NCI-H2107 treated with DMSO at 0.1 percent for 48 hours (cell line): ENCODE results near the gene NKX6-1.

Experiments
- DNase-seq: peaks from one replicate; lab custom pipeline; 2025; ENCODE audit not compliant: unreplicated experiment; lab: John Stamatoyannopoulos, UW

Gene NKX6-1

DNA sequence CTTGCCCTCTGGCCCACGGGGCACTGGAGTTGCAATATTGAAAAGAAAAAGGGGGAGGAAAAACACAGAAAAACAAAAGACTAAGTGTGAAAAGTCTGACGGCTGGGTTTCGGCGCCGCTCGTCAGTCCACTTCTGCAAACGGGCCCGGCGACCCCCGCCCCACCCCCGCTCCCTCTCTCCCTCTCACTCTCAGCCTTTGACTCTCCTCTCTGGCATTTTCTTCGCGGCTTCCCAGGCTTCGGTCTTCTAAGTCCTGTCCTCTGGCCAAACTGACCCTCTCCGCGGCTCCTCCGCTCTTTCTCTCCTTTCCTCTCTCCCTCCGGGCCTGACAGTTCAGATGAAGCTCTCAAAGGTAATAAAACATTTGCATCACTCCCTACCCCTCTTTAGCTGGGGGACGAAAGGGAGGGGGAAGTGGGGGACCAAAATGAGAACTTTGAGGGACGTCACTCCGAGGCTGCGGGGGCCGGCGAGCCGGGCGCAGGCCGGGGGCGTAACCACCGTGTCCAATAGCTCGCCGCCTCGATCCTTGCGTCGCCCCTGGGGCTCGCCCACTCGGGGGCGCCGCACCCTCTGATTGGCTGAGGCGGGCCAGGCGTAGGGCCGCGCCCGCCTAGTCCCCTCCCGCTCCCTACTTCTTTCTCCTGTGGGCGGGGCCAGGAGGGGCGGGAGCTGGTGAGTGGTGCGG is at the start of gene NKX6-1:
Gene NKX6-1 (minus strand): TSS at position 358 of the 689 bp plus-strand sequence. CDS start 1,064 bp downstream, outside the sequence.
- peak; percentile 47 for DNase-seq

DNA sequence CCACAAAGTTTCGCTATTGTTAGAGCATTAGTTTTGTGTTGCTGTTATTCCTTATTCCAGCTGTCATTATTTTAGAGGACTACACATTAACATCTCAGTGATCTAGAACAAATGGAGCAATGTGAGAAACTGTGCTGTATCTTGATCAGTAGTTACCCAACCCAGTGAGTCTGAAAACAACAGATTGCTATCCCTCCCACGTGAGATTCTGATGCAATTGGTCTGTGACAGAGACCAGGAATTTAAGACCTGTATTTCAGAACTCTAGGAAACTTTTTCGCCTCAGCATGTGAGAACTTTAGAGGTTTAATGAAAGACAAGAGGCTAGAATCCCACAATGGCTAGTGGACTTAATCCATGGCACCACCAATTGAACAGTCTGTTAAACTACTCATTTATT is 48.1 kb upstream of the NKX6-1 start:
- no peak for DNase-seq

DNA sequence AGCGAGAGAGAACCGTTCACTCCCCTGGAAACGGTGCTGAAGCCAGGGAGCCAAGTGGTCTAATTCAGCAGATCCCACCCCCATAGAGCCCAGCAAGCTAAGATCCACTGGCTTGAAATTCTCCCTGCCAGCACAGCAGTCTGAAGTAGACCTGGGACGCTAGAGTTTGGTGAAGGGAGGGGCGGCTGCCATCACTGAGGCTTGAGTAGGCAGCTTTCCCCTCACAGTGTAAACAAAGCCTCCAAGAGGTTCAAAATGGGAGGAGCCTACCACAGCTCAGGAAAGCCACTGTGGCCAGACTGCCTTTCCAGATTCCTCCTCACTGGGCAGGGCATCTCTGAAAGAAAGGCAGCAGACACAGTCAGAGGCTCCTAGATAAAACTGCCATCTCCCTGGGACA is 46.0 kb upstream of the NKX6-1 start:
- no peak for DNase-seq

GRCh38 chr4:84535901-84536300 is 36.8 kb upstream of the NKX6-1 start:
- no peak for DNase-seq

DNA sequence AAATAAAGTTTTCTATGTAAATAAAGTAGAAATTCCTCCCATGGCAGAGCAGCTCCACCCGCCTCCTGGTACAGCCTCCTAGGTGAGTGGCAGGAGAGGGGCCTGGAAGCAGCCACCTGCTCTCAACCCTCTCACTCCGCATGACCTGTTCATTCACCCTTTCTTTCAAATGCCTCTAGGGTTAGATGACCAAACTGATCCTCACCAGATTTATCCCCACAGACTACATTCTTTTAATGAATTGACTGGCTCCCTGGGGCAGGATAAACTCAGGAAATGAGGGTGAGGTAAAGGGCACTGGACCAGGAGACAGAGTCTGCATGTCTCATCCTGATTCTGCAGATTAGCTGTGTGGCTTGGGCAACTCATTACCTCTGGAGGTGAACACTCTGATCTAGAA is 32.6 kb upstream of the NKX6-1 start:
- no peak for DNase-seq

DNA sequence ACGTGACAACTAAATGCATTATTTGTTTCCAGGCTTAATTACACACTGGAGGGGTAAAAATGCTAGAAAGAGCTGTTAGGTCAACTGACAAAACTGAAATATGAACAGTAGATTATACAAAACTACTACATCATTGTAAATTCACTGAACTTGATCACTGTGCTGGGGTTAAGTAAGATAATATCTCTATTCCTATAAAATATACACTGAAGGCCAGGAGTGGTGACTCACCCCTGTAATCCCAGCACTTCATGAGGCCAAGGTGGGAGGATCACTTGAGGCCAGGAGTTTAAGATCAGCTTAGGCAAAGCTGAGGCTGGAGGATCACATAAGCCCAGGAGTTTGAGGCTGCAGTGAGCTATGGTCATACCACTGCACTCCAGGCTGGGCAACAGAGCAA is 31.8 kb upstream of the NKX6-1 start:
- DNase-seq = no peak

DNA sequence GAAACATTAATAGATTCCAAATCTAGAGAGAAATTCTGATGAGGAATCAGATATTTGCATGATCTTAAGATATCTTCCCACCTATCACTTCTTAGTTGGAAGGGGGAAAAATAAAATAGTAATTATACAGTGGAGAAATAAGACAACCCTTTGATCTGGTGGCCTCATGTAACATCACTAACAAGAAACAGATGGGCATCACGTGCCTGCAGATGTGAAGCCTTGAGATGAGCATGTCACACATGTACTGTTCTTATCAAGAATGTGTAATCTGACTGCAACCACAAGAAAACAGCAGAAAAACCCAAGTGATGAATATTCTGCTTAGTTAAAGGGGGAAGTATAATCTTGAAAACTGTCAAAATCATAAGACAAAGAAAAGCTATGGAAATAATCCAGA is 31.4 kb upstream of the NKX6-1 start:
- DNase-seq = no peak

- DNase-seq = peak; percentile 1
These were observed 30.2 kb upstream of the NKX6-1 start for GRCh38 chr4:84529169-84529751.

GRCh38 chr4:84527391-84527790 is 28.3 kb upstream of the NKX6-1 start:
- DNase-seq = no peak

DNA sequence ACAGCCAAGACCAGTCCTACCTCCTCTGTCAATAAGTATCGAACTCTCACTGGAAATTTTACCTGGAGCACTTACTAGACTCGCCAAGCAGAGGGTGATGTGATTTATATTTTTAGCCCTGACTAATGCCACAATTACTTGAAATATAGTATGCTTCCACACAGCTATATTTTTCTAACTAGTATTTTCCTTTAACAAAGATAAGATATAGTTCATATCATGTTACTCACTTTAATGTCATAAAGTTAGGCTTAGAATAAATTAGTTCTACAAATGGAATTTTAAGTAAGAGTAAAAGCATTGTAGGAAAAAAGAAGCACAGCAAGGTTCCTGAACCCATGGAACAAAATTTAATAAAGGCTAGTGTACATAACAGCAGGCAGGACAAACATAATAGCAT is 16.0 kb upstream of the NKX6-1 start:
- DNase-seq = no peak

DNA sequence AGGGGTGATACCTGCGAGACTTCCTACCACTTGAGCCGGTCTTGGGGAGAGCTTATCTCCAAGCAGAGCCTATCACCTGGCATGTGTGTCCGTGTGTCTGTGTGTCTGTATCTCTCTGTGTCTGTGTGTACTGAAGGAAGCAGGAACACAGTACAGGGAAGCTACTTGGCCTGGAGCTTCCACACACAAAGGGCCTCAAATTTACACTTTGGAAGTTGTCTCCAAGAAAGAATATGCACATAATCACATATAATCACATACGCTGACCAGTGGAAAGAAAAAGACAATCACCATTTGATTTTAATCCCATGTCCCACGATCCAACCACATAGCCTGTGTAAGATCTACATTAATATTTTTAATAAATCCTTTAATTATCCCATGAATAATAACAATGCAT is 13.2 kb upstream of the NKX6-1 start:
- no peak for DNase-seq

GRCh38 chr4:84511703-84512102 is 12.6 kb upstream of the NKX6-1 start:
- no peak for DNase-seq

DNA sequence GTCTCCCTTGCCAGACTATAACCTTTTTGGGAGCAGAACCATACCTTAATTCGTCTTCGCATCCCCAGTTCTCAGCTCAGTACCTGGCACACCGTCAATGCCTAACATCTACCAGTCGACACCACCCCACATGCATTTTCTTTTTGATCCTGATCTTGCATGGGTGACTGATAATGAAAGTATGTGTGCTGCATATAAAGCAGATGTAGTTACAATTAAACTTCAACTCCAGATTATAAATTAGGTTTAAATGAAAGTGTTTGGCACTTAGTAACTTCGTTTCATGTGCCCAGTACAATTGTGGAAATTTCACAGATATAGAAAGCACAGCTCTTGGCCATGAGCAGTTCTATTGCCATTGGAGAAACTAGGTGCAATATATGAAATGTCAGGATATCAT is 8.8 kb upstream of the NKX6-1 start:
- no peak for DNase-seq

- DNase-seq = no peak
These were observed 5.7 kb upstream of the NKX6-1 start for GRCh38 chr4:84504821-84505220.

GRCh38 chr4:84503495-84504437 is 4.7 kb upstream of the NKX6-1 start:
- DNase-seq = peak; percentile 44

DNA sequence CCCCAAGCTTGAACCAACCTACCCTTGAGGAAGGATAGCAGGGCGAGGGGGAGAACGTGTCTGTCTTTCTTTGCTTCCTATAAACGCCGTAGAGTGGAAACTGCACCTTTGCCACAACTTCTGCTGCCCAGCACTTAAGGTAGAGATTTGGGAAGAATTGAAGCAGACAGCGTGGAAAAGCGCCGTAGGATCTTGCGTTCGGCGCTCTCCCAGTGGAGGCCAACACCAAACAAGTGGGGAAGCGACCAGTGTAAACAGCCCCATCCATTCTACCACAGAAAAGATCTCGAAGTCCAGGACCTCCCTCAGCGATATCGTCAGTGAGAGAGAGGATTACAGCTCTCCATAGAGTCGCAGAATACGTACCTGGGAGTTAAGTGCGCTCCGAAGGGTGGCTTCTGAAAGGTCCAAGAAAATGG is 3.9 kb upstream of the NKX6-1 start:
- no peak for DNase-seq

DNA sequence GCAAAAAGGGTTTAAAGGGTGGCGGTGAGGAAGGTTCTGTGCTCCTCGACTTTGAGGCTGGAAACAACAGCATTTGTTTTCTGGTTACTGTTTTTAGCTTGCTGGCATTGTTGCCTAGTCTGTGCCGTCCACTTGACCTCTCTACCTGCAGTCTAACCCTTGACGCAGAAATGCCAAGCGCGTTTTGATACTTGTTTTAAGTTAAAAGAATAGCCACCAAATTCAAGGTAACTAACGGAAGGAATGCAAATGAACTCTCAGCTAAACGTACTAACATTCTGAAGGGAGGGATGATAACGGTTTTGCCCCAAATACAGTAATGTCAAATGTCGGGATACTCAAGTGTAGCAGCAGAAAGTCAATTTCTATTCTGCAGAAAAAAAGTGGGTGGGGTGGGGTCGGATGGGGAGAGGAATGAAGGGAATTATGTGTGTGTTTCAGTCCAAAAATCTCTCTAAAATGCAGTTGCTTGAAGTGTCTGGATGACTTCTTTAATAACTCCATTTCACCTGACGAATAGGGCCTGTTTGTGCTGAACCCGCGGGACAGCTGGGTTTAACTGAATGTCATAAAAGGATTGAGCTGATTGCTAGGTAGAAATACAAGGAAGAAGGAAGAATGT is 3.4 kb upstream of the NKX6-1 start:
- no peak for DNase-seq

- no peak for DNase-seq
These were observed 2.7 kb upstream of the NKX6-1 start for GRCh38 chr4:84501721-84502267.

GRCh38 chr4:84501202-84501503 is 2.1 kb upstream of the NKX6-1 start:
- no peak for DNase-seq

GRCh38 chr4:84500386-84501201 is 1.5 kb upstream of the NKX6-1 start:
- no peak for DNase-seq

GRCh38 chr4:84499624-84499982 is 511 bp upstream of the NKX6-1 start:
- DNase-seq = no peak
